WI38 (cell line): Measurements from ENCODE around the gene CBX5.

Experiments
- H3K4me3 ChIP-seq: 2 replicates; pipeline ENCODE4 v1.5.1; 2011; ENCODE audit warnings: low read depth, mild to moderate bottlenecking, control low read depth, low read length
- CTCF ChIP-seq: IDR thresholded peaks from 2 replicates; pipeline ENCODE4 v1.5.1; 2012; ENCODE audit warnings: low read depth, mild to moderate bottlenecking, control low read depth, low read length

The CBX5 gene

DNA sequence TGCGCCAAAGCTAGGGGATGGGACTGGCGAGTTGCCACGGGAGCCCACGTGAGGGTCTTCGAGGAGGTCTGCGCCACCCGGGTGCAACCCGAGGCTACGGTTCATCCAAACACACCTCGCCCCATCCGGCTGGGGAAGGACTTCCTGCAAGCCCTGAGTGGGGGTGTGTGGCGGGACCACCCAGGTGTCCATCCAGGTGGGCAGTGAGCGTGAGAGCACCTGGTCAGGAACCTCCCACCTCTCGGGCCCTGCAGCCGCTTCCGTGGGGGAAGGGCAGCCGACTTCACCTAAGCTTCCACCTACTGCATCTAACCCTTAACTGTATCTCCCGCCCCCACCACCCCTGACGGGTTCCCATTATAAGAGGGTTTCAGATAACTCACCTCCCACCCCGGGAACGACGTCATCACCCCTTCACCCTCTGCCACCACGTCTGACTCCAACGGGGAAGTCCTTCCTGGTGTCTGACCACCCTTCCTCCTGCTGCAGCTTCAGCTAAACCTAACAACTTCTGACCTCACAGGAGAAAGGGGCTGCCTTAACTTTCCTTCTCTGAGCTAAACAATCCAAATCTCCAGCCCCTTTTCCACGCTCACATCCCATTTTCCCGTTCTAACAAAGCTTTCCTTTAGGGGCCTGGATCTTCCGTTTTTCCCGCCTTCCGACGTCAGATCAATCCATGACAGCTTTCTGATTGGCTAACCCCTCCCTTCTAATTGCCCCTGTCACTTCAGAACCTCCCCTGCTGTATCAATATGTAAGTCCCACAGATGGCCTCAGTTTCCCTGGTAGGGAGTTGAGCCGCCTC is 63.7 kb downstream of the CBX5 start:
- no peak overlapping the region; the same call in 1 of the 2 replicates for H3K4me3 ChIP-seq
- TF ChIP-seq CTCF, result no peak

GRCh38 chr12:54214553-54215406 is 65.1 kb downstream of the CBX5 start:
- peak overlapping the region; percentile 46 for H3K4me3 ChIP-seq

GRCh38 chr12:54213079-54213478 is 66.8 kb downstream of the CBX5 start:
- TF ChIP-seq CTCF, result peak; percentile 10; the same call in 1 of the 2 replicates
- no peak overlapping the region for H3K4me3 ChIP-seq

More at GRCh38 chr12:54214553-54215406, 65.1 kb downstream of the CBX5 start:
- TF ChIP-seq CTCF, result peak; percentile 96

DNA sequence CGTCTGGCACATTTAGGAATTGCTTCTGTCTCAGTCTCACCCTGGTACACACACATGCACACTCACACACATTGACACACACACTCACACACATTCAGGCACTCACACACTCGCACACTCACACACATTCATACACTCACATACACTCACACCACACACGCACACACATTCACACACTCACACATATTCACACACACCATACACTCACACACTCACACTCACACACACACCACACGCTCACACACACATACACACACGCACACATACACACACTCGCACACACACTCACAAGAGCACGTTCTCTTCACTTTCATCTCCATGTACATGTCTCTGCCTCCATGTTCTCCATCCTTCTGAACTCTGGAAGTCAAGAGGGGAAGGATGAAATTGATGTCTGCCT is 68.0 kb downstream of the CBX5 start:
- no peak for TF ChIP-seq CTCF

GRCh38 chr12:54210400-54210790 is 69.5 kb downstream of the CBX5 start:
- H3K4me3 ChIP-seq, result no peak overlapping the region
- no peak for TF ChIP-seq CTCF

More for the DNA sequence above, 68.0 kb downstream of the CBX5 start:
- no peak overlapping the region for H3K4me3 ChIP-seq

GRCh38 chr12:54208591-54208990 is 71.3 kb downstream of the CBX5 start:
- TF ChIP-seq CTCF, result no peak
- H3K4me3 ChIP-seq, result no peak overlapping the region
